Measurements from ENCODE around the gene GADL1. TPM values are rescaled to one million over a fixed set of nuclear protein-coding genes. Genes with fewer than 3 reads are reported as not detected.

The GADL1 gene
- total and polyA plus RNA-seq, 2 experiments from 2014 or later, result 0.13 TPM; not detected in 1

- WGBS (ENCODE audit: low lambda C conversion rate, missing lambda C conversion rate), result 92% methylated on average over 1 of the region's 1 CpG
These were observed 24.3 kb upstream of the GADL1 start for GRCh38 chr3:30918761-30919160.

DNA sequence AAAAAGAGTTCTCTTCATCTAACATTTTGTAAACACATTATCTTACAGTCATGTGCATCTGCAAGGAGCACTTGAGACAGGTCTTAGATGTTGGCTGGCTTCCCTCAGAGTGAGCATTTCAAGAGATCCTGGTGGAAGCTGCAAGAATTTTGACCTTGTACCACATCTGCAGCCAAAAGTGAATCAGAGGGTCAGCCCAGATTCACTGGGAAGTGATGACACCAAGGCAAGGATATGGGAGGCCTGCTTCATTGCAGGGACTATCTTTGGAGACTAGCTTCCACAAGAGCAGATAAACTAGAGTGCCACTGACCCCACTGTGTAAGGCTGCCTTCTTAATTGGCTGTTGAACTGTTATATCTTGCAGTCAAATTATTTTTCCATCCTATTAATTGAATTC lies 21.3 kb upstream of the GADL1 start:
- Histone ChIP-seq H2AFZ (no peak overlapping the region), H4K20me1 (ENCODE audit: insufficient read depth, poor library complexity, severe bottlenecking) (no peaks in the 10 kb centered on the region), H3K9me3 (ENCODE audit: low read depth) (no peaks in the 10 kb centered on the region), H3K27ac (no peak overlapping the region), H3K4me2 (no peak overlapping the region), H3K36me3 (replicated peaks; ENCODE audit: insufficient read depth, low read depth) (no peaks in the 10 kb centered on the region), H3K4me1 (ENCODE audit: insufficient read depth) (no peaks in the 10 kb centered on the region), H3K4me3 (no peak overlapping the region), H3K9me2 (replicated peaks; ENCODE audit: insufficient read depth) (no peaks in the 10 kb centered on the region), H3K79me2 (no peaks in the 10 kb centered on the region), H3K27me3 (no peaks in the 10 kb centered on the region)
- no peak for DNase-seq (ENCODE audit: low spot score)
- TF ChIP-seq EZH2phosphoT487 (IDR thresholded peaks at IDR 0.05; ENCODE audit: low read depth, severe bottlenecking, unreplicated experiment) (no peak), CTCF (IDR thresholded peaks at IDR 0.05; ENCODE audit: poor library complexity) (no peak), EZH2 (IDR thresholded peaks at IDR 0.05; ENCODE audit: borderline replicate concordance) (no peak)

More at GRCh38 chr3:30918761-30919160, 24.3 kb upstream of the GADL1 start:
- Histone ChIP-seq H3K27ac (no peak overlapping the region), H3K4me3 (no peak overlapping the region), H3K36me3 (replicated peaks; ENCODE audit: insufficient read depth, low read depth) (no peaks in the 10 kb centered on the region), H3K4me2 (no peak overlapping the region), H4K20me1 (ENCODE audit: insufficient read depth, poor library complexity, severe bottlenecking) (no peaks in the 10 kb centered on the region), H2AFZ (no peak overlapping the region), H3K9me2 (replicated peaks; ENCODE audit: insufficient read depth) (no peaks in the 10 kb centered on the region), H3K4me1 (ENCODE audit: insufficient read depth) (no peaks in the 10 kb centered on the region), H3K79me2 (no peaks in the 10 kb centered on the region), H3K27me3 (no peaks in the 10 kb centered on the region), H3K9me3 (ENCODE audit: low read depth) (no peaks in the 10 kb centered on the region)
- no peak for TF ChIP-seq EZH2 (IDR thresholded peaks at IDR 0.05; ENCODE audit: borderline replicate concordance)
- no peak for TF ChIP-seq EZH2phosphoT487 (IDR thresholded peaks at IDR 0.05; ENCODE audit: low read depth, severe bottlenecking, unreplicated experiment)
- TF ChIP-seq CTCF (IDR thresholded peaks at IDR 0.05; ENCODE audit: poor library complexity), result no peak
- no peak for DNase-seq (ENCODE audit: low spot score)

GRCh38 chr3:30914696-30915095 lies 20.2 kb upstream of the GADL1 start:
- no peaks in the 10 kb centered on the region for H3K9me3 ChIP-seq (ENCODE audit: low read depth)
- no peaks in the 10 kb centered on the region for H3K27me3 ChIP-seq
- no peak overlapping the region for H3K4me2 ChIP-seq
- H3K79me2 ChIP-seq, result no peaks in the 10 kb centered on the region
- no peaks in the 10 kb centered on the region for H4K20me1 ChIP-seq (ENCODE audit: insufficient read depth, poor library complexity, severe bottlenecking)
- no peaks in the 10 kb centered on the region for H3K36me3 ChIP-seq (replicated peaks; ENCODE audit: insufficient read depth, low read depth)
- 87% methylated on average over 4 of the region's 4 CpGs for WGBS (ENCODE audit: low lambda C conversion rate, missing lambda C conversion rate)
- DNase-seq (ENCODE audit: low spot score), result no peak
- H3K4me3 ChIP-seq, result no peak overlapping the region
- H3K9me2 ChIP-seq (replicated peaks; ENCODE audit: insufficient read depth), result no peaks in the 10 kb centered on the region
- H2AFZ ChIP-seq, result no peak overlapping the region
- TF ChIP-seq CTCF (IDR thresholded peaks at IDR 0.05; ENCODE audit: poor library complexity), result no peak
- TF ChIP-seq EZH2phosphoT487 (IDR thresholded peaks at IDR 0.05; ENCODE audit: low read depth, severe bottlenecking, unreplicated experiment), result no peak
- no peak for TF ChIP-seq EZH2 (IDR thresholded peaks at IDR 0.05; ENCODE audit: borderline replicate concordance)
- no peak overlapping the region for H3K27ac ChIP-seq
- H3K4me1 ChIP-seq (ENCODE audit: insufficient read depth), result no peaks in the 10 kb centered on the region

DNA sequence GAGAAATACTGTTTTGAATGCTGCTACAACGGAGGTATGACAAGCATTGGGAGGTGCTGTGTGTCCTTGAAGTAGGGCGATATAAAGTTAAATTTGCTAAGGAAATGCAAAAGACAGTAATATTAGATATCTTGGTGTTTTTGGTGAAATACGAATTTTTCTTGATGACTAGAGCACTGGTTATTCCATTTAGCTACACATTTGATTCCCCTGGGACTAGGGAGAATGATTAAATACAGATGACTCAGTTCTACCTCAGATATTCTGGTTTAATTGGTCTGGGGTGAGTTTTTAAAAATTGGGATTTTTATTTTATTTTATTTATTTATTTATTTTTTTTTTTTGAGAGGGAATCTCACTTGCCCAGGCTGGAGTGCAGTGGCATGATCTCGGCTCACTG lies 18.7 kb upstream of the GADL1 start:
- TF ChIP-seq EZH2phosphoT487 (IDR thresholded peaks at IDR 0.05; ENCODE audit: low read depth, severe bottlenecking, unreplicated experiment), result no peak
- TF ChIP-seq EZH2 (IDR thresholded peaks at IDR 0.05; ENCODE audit: borderline replicate concordance), result no peak
- no peak for TF ChIP-seq CTCF (IDR thresholded peaks at IDR 0.05; ENCODE audit: poor library complexity)
- no peak overlapping the region for H2AFZ ChIP-seq
- 86% methylated on average over 4 of the region's 4 CpGs for WGBS (ENCODE audit: low lambda C conversion rate, missing lambda C conversion rate)
- no peak overlapping the region for H3K4me3 ChIP-seq
- no peaks in the 10 kb centered on the region for H3K9me2 ChIP-seq (replicated peaks; ENCODE audit: insufficient read depth)
- H3K4me2 ChIP-seq, result no peak overlapping the region
- H3K9me3 ChIP-seq (ENCODE audit: low read depth), result no peaks in the 10 kb centered on the region
- no peaks in the 10 kb centered on the region for H3K27me3 ChIP-seq
- H3K79me2 ChIP-seq, result no peaks in the 10 kb centered on the region
- no peaks in the 10 kb centered on the region for H4K20me1 ChIP-seq (ENCODE audit: insufficient read depth, poor library complexity, severe bottlenecking)
- no peak overlapping the region for H3K27ac ChIP-seq
- H3K4me1 ChIP-seq (ENCODE audit: insufficient read depth), result no peaks in the 10 kb centered on the region
- no peaks in the 10 kb centered on the region for H3K36me3 ChIP-seq (replicated peaks; ENCODE audit: insufficient read depth, low read depth)
- no peak for DNase-seq (ENCODE audit: low spot score)

Data from hepatocyte (in vitro differentiated cells).